ENCODE measurements around the gene BMAL1. TPM values are rescaled to one million over a fixed set of nuclear protein-coding genes. Genes with fewer than 3 reads are reported as not detected.
A peak's percentile ranks its signal among the peaks of the same experiment; 100 is the strongest.

The BMAL1 gene
- total RNA-seq, 2 donors from 2014 or later: 20.1 to 62.3 TPM

GRCh38 chr11:13339195-13340153, 61.9 kb downstream of the BMAL1 start:
- Mint-ChIP-seq H3K9me3 (no peaks in the 10 kb centered on the region), H3K27ac (peak overlapping the region; percentile 57 to 75), H3K36me3 (no peaks in the 10 kb centered on the region)
- peak; percentile 58 to 65 for ATAC-seq
- no peak for DNase-seq (ENCODE audit: low spot score in 2 of 2)

GRCh38 chr11:13341026-13341425, 63.4 kb downstream of the BMAL1 start:
- Mint-ChIP-seq H3K36me3 (no peaks in the 10 kb centered on the region), H3K27ac (peak overlapping the region in 1 of 2 donors; percentile 75), H3K9me3 (no peaks in the 10 kb centered on the region)
- DNase-seq (ENCODE audit: low spot score in 2 of 2) (no peak), ATAC-seq (no peak)

GRCh38 chr11:13343067-13343466, 65.5 kb downstream of the BMAL1 start:
- Mint-ChIP-seq H3K9me3 (no peaks in the 10 kb centered on the region), H3K36me3 (no peaks in the 10 kb centered on the region), H3K27ac (no peak overlapping the region)
- ATAC-seq (no peak), DNase-seq (ENCODE audit: low spot score in 2 of 2) (no peak)

- ATAC-seq (peak; percentile 46 to 50), DNase-seq (ENCODE audit: low spot score in 2 of 2) (peak in 1 of 2 donors; percentile 74)
- H3K9me3 Mint-ChIP-seq: no peaks in the 10 kb centered on the region
- no peaks in the 10 kb centered on the region for H3K36me3 Mint-ChIP-seq
- H3K27ac Mint-ChIP-seq: peak overlapping the region; percentile 15 to 18
These were observed 66.5 kb downstream of the BMAL1 start for GRCh38 chr11:13343931-13344717.

- Mint-ChIP-seq H3K9me3 (no peaks in the 10 kb centered on the region), H3K36me3 (no peaks in the 10 kb centered on the region), H3K27ac (peak overlapping the region; percentile 15 to 70)
- no peak for DNase-seq (ENCODE audit: low spot score in 2 of 2)
- ATAC-seq: no peak
These were observed 67.2 kb downstream of the BMAL1 start for GRCh38 chr11:13344818-13345217.

GRCh38 chr11:13346470-13346869, 68.9 kb downstream of the BMAL1 start:
- ATAC-seq: no peak
- no peak for DNase-seq (ENCODE audit: low spot score in 2 of 2)
- no peaks in the 10 kb centered on the region for H3K9me3 Mint-ChIP-seq
- no peaks in the 10 kb centered on the region for H3K36me3 Mint-ChIP-seq
- H3K27ac Mint-ChIP-seq: no peak overlapping the region

GRCh38 chr11:13347901-13348300, 70.3 kb downstream of the BMAL1 start:
- H3K27ac Mint-ChIP-seq: peak overlapping the region in 1 of 2 donors; percentile 65
- DNase-seq (ENCODE audit: low spot score in 2 of 2): no peak
- ATAC-seq: no peak
- no peaks in the 10 kb centered on the region for H3K36me3 Mint-ChIP-seq
- H3K9me3 Mint-ChIP-seq: no peaks in the 10 kb centered on the region

GRCh38 chr11:13348305-13348704, 70.7 kb downstream of the BMAL1 start:
- Mint-ChIP-seq H3K36me3 (no peaks in the 10 kb centered on the region), H3K9me3 (no peaks in the 10 kb centered on the region), H3K27ac (peak overlapping the region; percentile 52 to 65)
- DNase-seq (ENCODE audit: low spot score in 2 of 2) (no peak), ATAC-seq (peak in 1 of 2 donors; percentile 43)

GRCh38 chr11:13349046-13349445, 71.5 kb downstream of the BMAL1 start:
- Mint-ChIP-seq H3K36me3 (no peaks in the 10 kb centered on the region), H3K9me3 (no peaks in the 10 kb centered on the region), H3K27ac (no peak overlapping the region)
- ATAC-seq (no peak), DNase-seq (ENCODE audit: low spot score in 2 of 2) (no peak)

GRCh38 chr11:13349581-13349980, 72.0 kb downstream of the BMAL1 start:
- no peaks in the 10 kb centered on the region for H3K36me3 Mint-ChIP-seq
- H3K9me3 Mint-ChIP-seq: no peaks in the 10 kb centered on the region
- no peak overlapping the region for H3K27ac Mint-ChIP-seq
- ATAC-seq (no peak), DNase-seq (ENCODE audit: low spot score in 2 of 2) (no peak)

- Mint-ChIP-seq H3K36me3 (no peaks in the 10 kb centered on the region), H3K9me3 (no peaks in the 10 kb centered on the region), H3K27ac (no peak overlapping the region)
- ATAC-seq (no peak), DNase-seq (ENCODE audit: low spot score in 2 of 2) (no peak)
These were observed 75.1 kb downstream of the BMAL1 start for GRCh38 chr11:13352711-13353110.

GRCh38 chr11:13354335-13354734, 76.7 kb downstream of the BMAL1 start:
- Mint-ChIP-seq H3K9me3 (no peaks in the 10 kb centered on the region), H3K36me3 (no peaks in the 10 kb centered on the region), H3K27ac (peak overlapping the region in 1 of 2 donors; percentile 55)
- no peak for DNase-seq (ENCODE audit: low spot score in 2 of 2)
- no peak for ATAC-seq

- no peak for DNase-seq (ENCODE audit: low spot score in 2 of 2)
- Mint-ChIP-seq H3K36me3 (no peaks in the 10 kb centered on the region), H3K9me3 (no peaks in the 10 kb centered on the region), H3K27ac (no peak overlapping the region)
- no peak for ATAC-seq
These were observed 77.6 kb downstream of the BMAL1 start for GRCh38 chr11:13355191-13355590.

GRCh38 chr11:13357232-13357631, 79.6 kb downstream of the BMAL1 start:
- Mint-ChIP-seq H3K27ac (peak overlapping the region in 1 of 2 donors; percentile 18), H3K9me3 (no peaks in the 10 kb centered on the region), H3K36me3 (no peaks in the 10 kb centered on the region)
- ATAC-seq (no peak), DNase-seq (ENCODE audit: low spot score in 2 of 2) (no peak)

- DNase-seq (ENCODE audit: low spot score in 2 of 2): no peak
- H3K27ac Mint-ChIP-seq: peak overlapping the region in 1 of 2 donors; percentile 57
- no peaks in the 10 kb centered on the region for H3K9me3 Mint-ChIP-seq
- H3K36me3 Mint-ChIP-seq: no peaks in the 10 kb centered on the region
- ATAC-seq: no peak
These were observed 81.1 kb downstream of the BMAL1 start for GRCh38 chr11:13358596-13359270.

- no peaks in the 10 kb centered on the region for H3K9me3 Mint-ChIP-seq
- H3K27ac Mint-ChIP-seq: no peak overlapping the region
- DNase-seq (ENCODE audit: low spot score in 2 of 2) (no peak), ATAC-seq (no peak)
- no peaks in the 10 kb centered on the region for H3K36me3 Mint-ChIP-seq
These were observed 85.1 kb downstream of the BMAL1 start for GRCh38 chr11:13362596-13363109.

Data from activated naive CD4-positive, alpha-beta T cell treated with anti-CD3 and anti-CD28 coated beads, Interleukin-2, amount 50 U/mL, for 72 hours (primary cell).